OCI-LY7 (cell line): Measurements from ENCODE around the gene RAB26. TPM values are rescaled to one million over a fixed set of nuclear protein-coding genes. Genes with fewer than 3 reads are reported as not detected.
"Not testable (repeated sequence)": the region's sequence is repeated elsewhere in the genome, so short reads cannot be mapped to it uniquely, and the experiment has no call there.

ENCODE experiments used
- Bru-seq: library from RNA; stranded (reverse); fragments of 400-500 nt; gene quantifications from one replicate; lab custom pipeline; 2021; lab: Mats Ljungman, UMichigan
- BruChase-seq, 2 experiments: library from RNA; stranded (reverse); fragments of 400-500 nt; gene quantifications; one replicate each; lab custom pipeline; 2021; lab: Mats Ljungman, UMichigan
- BruUV-seq: library from RNA; stranded (reverse); fragments of 400-500 nt; replicated peaks from 2 replicates; lab custom pipeline; 2021; lab: Mats Ljungman, UMichigan
- CTCF ChIA-PET: fragments of 300-600 bp; sonication (Branson Sonifier 250); formaldehyde crosslinking; loops from one replicate; lab custom pipeline; 2022; ENCODE audit warnings: antibody characterized with exemption; ENCODE audit not compliant: unreplicated experiment; lab: Charles Lee
- POLR2A ChIA-PET: fragments of 300-600 bp; sonication (Branson Sonifier 250); formaldehyde crosslinking; loops from one replicate; lab custom pipeline; 2022; ENCODE audit warnings: antibody characterized with exemption; lab: Charles Lee
- DNase-seq: peaks from one replicate; pipeline ENCODE4 v3.0.0-alpha.2; 2015; ENCODE audit warnings: low spot score
- H2AFZ ChIP-seq: fragments of 200-600 bp; sonication (generic), shearing (Covaris generic); 2 replicates; pipeline ENCODE4 v1.6.1; 2014; ENCODE audit warnings: mild to moderate bottlenecking, antibody characterized with exemption, low read length, moderate library complexity
- H3K27ac ChIP-seq: fragments of 200-600 bp; sonication (generic); 2 replicates; pipeline ENCODE4 v1.5.1; 2014; ENCODE audit warnings: mixed run types, low read depth, mild to moderate bottlenecking, moderate library complexity, low read length, inconsistent platforms; ENCODE audit not compliant: poor library complexity, severe bottlenecking
- H3K36me3 ChIP-seq: fragments of 200-600 bp; sonication (generic); 2 replicates; pipeline ENCODE4 v1.6.1; 2014; ENCODE audit warnings: mild to moderate bottlenecking, antibody characterized with exemption, low read length, moderate library complexity, mixed read lengths; ENCODE audit not compliant: insufficient read depth
- H3K4me1 ChIP-seq: fragments of 200-600 bp; sonication (generic); 2 replicates; pipeline ENCODE4 v1.5.1; 2014; ENCODE audit warnings: mild to moderate bottlenecking, low read length; ENCODE audit not compliant: insufficient read depth, poor library complexity, severe bottlenecking
- H3K4me2 ChIP-seq: fragments of 200-600 bp; sonication (generic); 2 replicates; pipeline ENCODE4 v1.6.1; 2014; ENCODE audit warnings: mild to moderate bottlenecking, low read length
- H3K4me3 ChIP-seq: fragments of 200-600 bp; sonication (generic); 2 replicates; pipeline ENCODE4 v1.5.1; 2014; ENCODE audit warnings: mild to moderate bottlenecking, low read depth, low read length; ENCODE audit not compliant: poor library complexity, severe bottlenecking
- H3K79me2 ChIP-seq: fragments of 200-600 bp; sonication (generic); 2 replicates; pipeline ENCODE4 v1.6.1; 2016; ENCODE audit warnings: low read depth, mild to moderate bottlenecking, low read length, moderate library complexity, mixed read lengths; ENCODE audit not compliant: insufficient read depth
- H3K9me2 ChIP-seq: fragments of 200-600 bp; sonication (generic); 2 replicates; pipeline ENCODE4 v1.6.1; 2016; ENCODE audit warnings: mild to moderate bottlenecking, low read length, mixed read lengths; ENCODE audit not compliant: insufficient read depth
- H3K9me3 ChIP-seq: fragments of 200-600 bp; sonication (generic); 2 replicates; pipeline ENCODE4 v1.6.1; 2014; ENCODE audit warnings: mild to moderate bottlenecking, mixed run types, low read length, mixed read lengths
- H4K20me1 ChIP-seq: fragments of 200-600 bp; sonication (generic); 2 replicates; pipeline ENCODE4 v1.6.1; 2014; ENCODE audit warnings: mild to moderate bottlenecking, antibody characterized with exemption, low read length, moderate library complexity, mixed read lengths; ENCODE audit not compliant: insufficient read depth
- EZH2phosphoT487 ChIP-seq: fragments of 200-600 bp; sonication (generic); IDR thresholded peaks from 2 replicates; pipeline ENCODE4 v1.6.1; 2018; ENCODE audit warnings: low read depth, borderline replicate concordance, mild to moderate bottlenecking, mixed run types, antibody characterized with exemption, low read length, moderate library complexity, mixed read lengths
- intact Hi-C: fragments of 100-400 bp; cut with micrococcal nuclease; formaldehyde crosslinking; loops from one replicate; pipeline ENCODE4 v1.10.0; 2022; ENCODE audit not compliant: unreplicated experiment
- long read RNA-seq: library from polyadenylated mRNA; stranded (forward); transcript quantifications from one replicate; pipeline ENCODE4 v2.0.0, GENCODE V29; 2022
- total RNA-seq, 2 experiments: library from RNA; depleted of rRNA in 1 of 2; stranded (reverse); fragments of >200 nt in 1 of 2; shearing (Covaris generic) in 1 of 2; gene quantifications; 2 replicates each; pipeline ENCODE4 v1.2.3, GENCODE V29; 2014 to 2022
- TF ChIP-seq, protein P1 (sequence below): fragments of 200-600 bp; sonication (generic); conservative IDR thresholded peaks from 2 replicates; pipeline ENCODE4 v1.5.1; 2014; ENCODE audit warnings: mild to moderate bottlenecking, antibody characterized with exemption, low read length, moderate library complexity, mixed read lengths

RAB26 gene, protein sequence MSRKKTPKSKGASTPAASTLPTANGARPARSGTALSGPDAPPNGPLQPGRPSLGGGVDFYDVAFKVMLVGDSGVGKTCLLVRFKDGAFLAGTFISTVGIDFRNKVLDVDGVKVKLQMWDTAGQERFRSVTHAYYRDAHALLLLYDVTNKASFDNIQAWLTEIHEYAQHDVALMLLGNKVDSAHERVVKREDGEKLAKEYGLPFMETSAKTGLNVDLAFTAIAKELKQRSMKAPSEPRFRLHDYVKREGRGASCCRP
- 3.1 and 5.0 TPM in 2 replicates for total RNA-seq (2014; rRNA removed; shearing (Covaris generic))
- 7.9 and 9.5 TPM in 2 replicates for total RNA-seq (2022)
- percentile 33 among the genes with signal in this experiment for Bru-seq, nascent RNA
- BruChase-seq, experiment 1, labeled RNA remaining after a 6-hour chase, result percentile 35 among the genes with signal in this experiment
- BruChase-seq, experiment 2, labeled RNA remaining after a 2-hour chase, result percentile 35 among the genes with signal in this experiment
- long read RNA-seq, partial matches to known transcripts, result 1 of 151 reads
- long read RNA-seq, other reads (novel, unspliced or antisense), result 144 of 151 reads

DNA sequence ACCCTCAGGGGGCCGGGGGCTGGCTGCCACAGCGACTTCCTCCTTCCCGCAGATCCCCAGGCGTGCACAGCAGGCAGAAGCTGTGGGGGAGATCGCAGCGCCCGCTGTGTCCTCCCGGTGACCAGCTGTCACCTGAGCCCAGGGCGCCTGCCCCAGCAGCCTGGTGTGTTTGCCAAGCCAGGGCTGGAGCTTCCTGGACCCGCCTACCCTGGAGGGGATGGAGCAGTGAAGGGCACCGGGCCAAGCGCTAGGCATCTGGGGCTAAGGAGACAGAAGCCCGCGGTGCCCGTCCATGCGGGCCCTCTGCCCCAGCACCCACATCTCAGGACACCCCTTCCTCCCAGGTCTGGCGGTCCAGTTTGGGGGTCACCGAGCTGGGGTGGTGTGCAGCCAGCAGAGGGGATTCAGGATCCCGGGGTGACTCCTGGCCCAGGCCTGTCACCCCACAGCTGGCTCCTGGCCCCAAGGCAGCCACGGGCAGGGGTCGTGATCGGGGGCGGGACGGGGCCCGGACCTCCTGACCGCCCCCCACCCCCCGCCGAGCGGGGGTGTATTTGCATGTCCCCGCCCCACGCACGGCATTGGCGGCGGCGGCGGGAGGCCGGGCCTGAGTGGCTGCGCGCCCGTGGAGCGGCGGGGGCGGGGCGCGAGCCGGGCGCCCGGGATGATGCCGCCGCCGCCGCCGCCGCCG lies at the start of gene RAB26:
Gene RAB26, plus strand, starts transcription at position 645 of the 691 bp plus-strand sequence. CDS start 159 bp downstream, outside the sequence.
- Histone ChIP-seq H4K20me1 (no peaks in the 10 kb centered on the region), H3K9me2 (no peaks in the 10 kb centered on the region), H3K9me3 (no peaks in the 10 kb centered on the region), H3K79me2 (peaks cover 5% of the 10 kb centered on the region; the same call in 1 of the 2 replicates), H2AFZ (no peak within 1 kb of the TSS), H3K4me2 (peak within 1 kb of the TSS; percentile 100), H3K27ac (peak within 1 kb of the TSS; percentile 83), H3K4me3 (peak within 1 kb of the TSS; percentile 81), H3K36me3 (peaks cover 24% of the 10 kb centered on the region), H3K4me1 (peaks cover 52% of the 10 kb centered on the region)
- peak; percentile 70 for DNase-seq
- TF ChIP-seq, protein P1, sequence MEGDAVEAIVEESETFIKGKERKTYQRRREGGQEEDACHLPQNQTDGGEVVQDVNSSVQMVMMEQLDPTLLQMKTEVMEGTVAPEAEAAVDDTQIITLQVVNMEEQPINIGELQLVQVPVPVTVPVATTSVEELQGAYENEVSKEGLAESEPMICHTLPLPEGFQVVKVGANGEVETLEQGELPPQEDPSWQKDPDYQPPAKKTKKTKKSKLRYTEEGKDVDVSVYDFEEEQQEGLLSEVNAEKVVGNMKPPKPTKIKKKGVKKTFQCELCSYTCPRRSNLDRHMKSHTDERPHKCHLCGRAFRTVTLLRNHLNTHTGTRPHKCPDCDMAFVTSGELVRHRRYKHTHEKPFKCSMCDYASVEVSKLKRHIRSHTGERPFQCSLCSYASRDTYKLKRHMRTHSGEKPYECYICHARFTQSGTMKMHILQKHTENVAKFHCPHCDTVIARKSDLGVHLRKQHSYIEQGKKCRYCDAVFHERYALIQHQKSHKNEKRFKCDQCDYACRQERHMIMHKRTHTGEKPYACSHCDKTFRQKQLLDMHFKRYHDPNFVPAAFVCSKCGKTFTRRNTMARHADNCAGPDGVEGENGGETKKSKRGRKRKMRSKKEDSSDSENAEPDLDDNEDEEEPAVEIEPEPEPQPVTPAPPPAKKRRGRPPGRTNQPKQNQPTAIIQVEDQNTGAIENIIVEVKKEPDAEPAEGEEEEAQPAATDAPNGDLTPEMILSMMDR, result no peak
- TF ChIP-seq EZH2phosphoT487, result no peak
- BruUV-seq, result no TSS peak
- ChIA-PET CTCF (interaction anchor here (0.6 kb wide), 1 partner anchor 372 kb away, joined by 4 read pairs; no protein-coding TSS in a partner anchor), POLR2A (no interaction called here)
- intact Hi-C loops, result loop anchor here (2.0 kb wide), 1 partner anchor 19 kb away; no protein-coding TSS in a partner anchor

DNA sequence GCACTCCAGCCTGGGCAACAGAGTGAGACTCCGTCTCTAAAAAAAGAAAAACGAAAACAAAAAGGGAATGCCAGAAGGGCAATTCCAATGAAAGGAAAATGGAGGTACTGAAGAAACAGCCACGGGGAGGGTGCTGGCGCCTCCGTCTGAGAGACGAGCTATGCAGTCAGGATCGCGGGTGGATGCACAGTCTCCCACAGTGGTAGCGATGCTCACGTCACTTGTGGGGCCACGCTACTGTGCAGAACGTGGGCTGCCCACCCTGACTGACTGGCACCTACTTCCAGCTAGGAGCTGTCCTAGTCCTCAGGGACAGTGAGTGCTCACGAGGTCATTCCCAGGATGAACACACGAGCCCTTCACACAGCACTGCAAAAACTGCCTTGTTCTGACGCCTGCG lies 46.8 kb upstream of the RAB26 start:
- H3K4me3 ChIP-seq, DNase-seq, H4K20me1 ChIP-seq, BruUV-seq, H3K4me2 ChIP-seq, H3K9me2 ChIP-seq, H3K79me2 ChIP-seq, intact Hi-C loops, CTCF ChIA-PET, H3K27ac ChIP-seq, H3K4me1 ChIP-seq, H3K36me3 ChIP-seq, H2AFZ ChIP-seq, POLR2A ChIA-PET, H3K9me3 ChIP-seq: not testable (repeated sequence)

DNA sequence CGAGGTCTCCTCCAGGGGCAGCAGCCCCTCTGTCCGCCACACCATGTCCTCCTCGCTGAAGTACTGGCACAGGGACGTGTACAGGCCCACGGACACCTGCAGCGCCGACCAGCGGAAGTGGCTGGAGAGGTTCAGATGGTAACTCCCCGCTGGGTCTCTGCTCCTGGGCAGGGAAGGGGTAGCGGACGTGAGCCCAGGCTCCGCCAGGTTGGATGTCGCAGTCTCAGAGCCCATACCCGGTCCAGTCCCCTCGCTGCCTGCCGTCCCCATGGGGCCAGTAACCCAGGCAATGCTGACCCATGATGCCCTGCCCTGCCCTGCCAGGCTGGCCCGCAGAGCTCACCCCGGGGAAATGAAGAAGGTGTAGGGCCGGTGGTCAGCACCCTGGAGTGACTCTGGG lies 46.0 kb upstream of the RAB26 start:
- Histone ChIP-seq H2AFZ (no peak overlapping the region), H4K20me1 (no peaks in the 10 kb centered on the region), H3K36me3 (no peaks in the 10 kb centered on the region), H3K79me2 (no peaks in the 10 kb centered on the region), H3K9me3 (no peaks in the 10 kb centered on the region), H3K9me2 (no peaks in the 10 kb centered on the region), H3K27ac (no peak overlapping the region), H3K4me3 (no peak overlapping the region), H3K4me1 (no peaks in the 10 kb centered on the region), H3K4me2 (no peak overlapping the region)
- TF ChIP-seq, protein P1, result no peak
- no peak for TF ChIP-seq EZH2phosphoT487
- DNase-seq, result no peak
- CTCF ChIA-PET, result no interaction called here
- TSS peak; percentile 52 for BruUV-seq
- intact Hi-C loops, result no loop called here
- POLR2A ChIA-PET, result no interaction called here

DNA sequence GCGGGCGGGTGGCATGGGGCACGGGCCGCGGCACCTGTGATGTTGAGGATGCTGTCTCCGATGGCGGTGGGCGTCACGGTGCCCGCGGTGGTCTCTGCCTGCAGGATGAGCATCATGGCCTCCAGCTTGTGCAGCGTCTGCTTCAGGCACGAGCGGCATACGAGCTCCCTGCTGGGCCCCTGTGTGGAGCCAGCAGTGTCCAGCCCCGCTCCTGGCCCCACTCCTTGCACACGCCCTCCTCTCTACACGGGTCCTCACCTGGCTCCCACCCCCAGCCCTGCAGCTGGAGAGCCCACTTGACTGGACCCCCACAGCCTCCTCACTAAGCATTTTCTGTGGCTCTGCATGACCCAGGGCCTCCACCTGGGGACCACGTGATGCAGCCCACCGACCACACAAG lies 44.0 kb upstream of the RAB26 start:
- BruUV-seq, H3K9me3 ChIP-seq, H3K79me2 ChIP-seq, CTCF ChIA-PET, H3K4me3 ChIP-seq, H3K36me3 ChIP-seq, H3K4me2 ChIP-seq, H3K27ac ChIP-seq, intact Hi-C loops, H4K20me1 ChIP-seq, H2AFZ ChIP-seq, H3K4me1 ChIP-seq, POLR2A ChIA-PET, H3K9me2 ChIP-seq, DNase-seq: not testable (repeated sequence)
